Right cardiac atrium (tissue), 5 donors: ENCODE results near the gene PKNOX1. TPM values are rescaled to one million over a fixed set of nuclear protein-coding genes. Genes with fewer than 3 reads are reported as not detected.
"Not testable (repeated sequence)": the region's sequence is repeated elsewhere in the genome, so short reads cannot be mapped to it uniquely, and the experiment has no call there.

ENCODE experiments used
- ATAC-seq, 2 donors: fragments of 200-7000 bp; cut with Tn5 transposase; one replicate each; pipeline versions ENCODE4 v1.8.0 to v1.9.1; 2020; ENCODE audit warnings: moderate library complexity in 2 of 2, mild to moderate bottlenecking in 1 of 2
- DNase-seq, 3 donors: peaks; one replicate each; pipeline ENCODE4 v3.0.0-alpha.2; 2020
- H3K27ac ChIP-seq: one replicate; pipeline ENCODE4 v1.5.1; 2013; ENCODE audit warnings: mild to moderate bottlenecking, low read length, control low read depth, moderate library complexity
- H3K27me3 ChIP-seq: one replicate; pipeline ENCODE4 v1.6.1; 2013; ENCODE audit not compliant: control insufficient read depth, insufficient read depth
- H3K4me1 ChIP-seq: one replicate; pipeline ENCODE4 v1.6.1; 2013; ENCODE audit warnings: low read length; ENCODE audit not compliant: control insufficient read depth, insufficient read depth
- H3K4me3 ChIP-seq: one replicate; pipeline ENCODE4 v1.5.1; 2013; ENCODE audit warnings: low read length, control low read depth
- H3K9me3 ChIP-seq: one replicate; pipeline ENCODE4 v1.6.1; 2013; ENCODE audit warnings: low read length; ENCODE audit not compliant: control insufficient read depth
- WGBS: extraction: QIAGEN DNeasy Blood & Tissue Kit; methylation state at CpG from one replicate; pipeline ENCODE4 v1.1.7; 2013; 5-methylcytosine and 5-hydroxymethylcytosine counted together
- intact Hi-C, 4 donors: fragments of 100-400 bp; cut with DNase I; formaldehyde crosslinking; loops; one replicate each; pipeline versions ENCODE4 v1.11.0 to v1.14.0; 2022 to 2023
- polyA plus RNA-seq: library from polyadenylated mRNA; stranded (reverse); fragments of 200-250 nt; gene quantifications from one replicate; pipeline ENCODE4 v1.2.3, GENCODE V29; 2013
- total RNA-seq, 4 donors: library from RNA; stranded (reverse); fragmentation: NEBNext Ultra II Directional; extraction: Animal tissue kit (Norgen Biotek cat#: 25700); gene quantifications; one replicate each; pipeline ENCODE4 v1.2.1, GENCODE V29; 2021
- donor health status: healthy with polysubstance abuse.
- donor health status: DM: no; HTN: yes; CAD: no.
- donor health status: DM: no; HTN: no; CAD: no.
- donor health status: DM: no; HTN: yes; CAD: no; lungs with severe emphysema.
- donor health status: DM: yes; HTN: yes; CAD: no.

The PKNOX1 gene
- total and polyA plus RNA-seq, 5 donors: 3.7 to 9.0 (median 7.4) TPM

GRCh38 chr21:42958122-42958521, 16.2 kb upstream of the PKNOX1 start:
- intact Hi-C loops, H3K4me1 ChIP-seq, H3K9me3 ChIP-seq, H3K4me3 ChIP-seq, H3K27me3 ChIP-seq, DNase-seq, H3K27ac ChIP-seq, ATAC-seq: not testable (repeated sequence)
- WGBS: 81% methylated on average over 6 of the region's 6 CpGs

- no peaks in the 10 kb centered on the region for H3K27me3 ChIP-seq
- H3K4me1 ChIP-seq: no peaks in the 10 kb centered on the region
- DNase-seq: no peak
- ATAC-seq: no peak
- intact Hi-C loops: loop anchor here in 1 of 4 donors (10.0 kb wide), 1 partner anchor 45 kb away; no protein-coding TSS in a partner anchor
- H3K9me3 ChIP-seq: no peaks in the 10 kb centered on the region
- H3K4me3 ChIP-seq: no peak overlapping the region
- H3K27ac ChIP-seq: no peak overlapping the region
- WGBS: 83% methylated on average over 3 of the region's 3 CpGs
These were observed 14.6 kb upstream of the PKNOX1 start for GRCh38 chr21:42959728-42960127.

GRCh38 chr21:42962380-42963007, 11.9 kb upstream of the PKNOX1 start:
- Histone ChIP-seq H3K27me3 (no peaks in the 10 kb centered on the region), H3K4me1 (no peaks in the 10 kb centered on the region), H3K9me3 (no peaks in the 10 kb centered on the region), H3K4me3 (no peak overlapping the region), H3K27ac (no peak overlapping the region)
- DNase-seq (no peak), ATAC-seq (no peak)
- WGBS: 73% methylated on average over 4 of the region's 6 CpGs
- intact Hi-C loops: loop anchor here in 1 of 4 donors (10.0 kb wide), 1 partner anchor 48 kb away; no protein-coding TSS in a partner anchor

GRCh38 chr21:42964086-42964485, 10.3 kb upstream of the PKNOX1 start:
- Histone ChIP-seq H3K27ac (no peak overlapping the region), H3K4me1 (no peaks in the 10 kb centered on the region), H3K9me3 (no peaks in the 10 kb centered on the region), H3K27me3 (no peaks in the 10 kb centered on the region), H3K4me3 (no peak overlapping the region)
- 90% methylated on average over 9 of the region's 9 CpGs for WGBS
- ATAC-seq (no peak), DNase-seq (no peak)
- intact Hi-C loops: loop anchor here in 1 of 4 donors (10.0 kb wide), 1 partner anchor 49 kb away; no protein-coding TSS in a partner anchor

GRCh38 chr21:42964546-42965210, 9.7 kb upstream of the PKNOX1 start:
- H3K4me1 ChIP-seq: no peaks in the 10 kb centered on the region
- intact Hi-C loops: loop anchor here in 1 of 4 donors (10.0 kb wide), 1 partner anchor 50 kb away; no protein-coding TSS in a partner anchor
- no peak for ATAC-seq
- no peak overlapping the region for H3K27ac ChIP-seq
- no peak for DNase-seq
- H3K9me3 ChIP-seq: no peaks in the 10 kb centered on the region
- H3K4me3 ChIP-seq: no peak overlapping the region
- 90% methylated on average over 13 of the region's 13 CpGs for WGBS
- no peaks in the 10 kb centered on the region for H3K27me3 ChIP-seq

GRCh38 chr21:42965211-42965560, 9.2 kb upstream of the PKNOX1 start:
- Histone ChIP-seq H3K9me3 (no peaks in the 10 kb centered on the region), H3K4me3 (no peak overlapping the region), H3K4me1 (no peaks in the 10 kb centered on the region), H3K27me3 (no peaks in the 10 kb centered on the region), H3K27ac (no peak overlapping the region)
- DNase-seq (no peak), ATAC-seq (no peak)
- intact Hi-C loops: loop anchor here in 1 of 4 donors (10.0 kb wide), 1 partner anchor 50 kb away; no protein-coding TSS in a partner anchor
- 66% methylated on average over 3 of the region's 3 CpGs for WGBS

GRCh38 chr21:42967616-42968015, 6.7 kb upstream of the PKNOX1 start:
- not testable (repeated sequence) for DNase-seq, H3K4me1 ChIP-seq, H3K4me3 ChIP-seq, ATAC-seq, H3K27me3 ChIP-seq, H3K27ac ChIP-seq, H3K9me3 ChIP-seq
- 96% methylated on average over 9 of the region's 9 CpGs for WGBS
- intact Hi-C loops: loop anchor here in 1 of 4 donors (10.0 kb wide), 1 partner anchor 53 kb away; no protein-coding TSS in a partner anchor

- Histone ChIP-seq H3K27me3 (no peaks in the 10 kb centered on the region), H3K9me3 (no peaks in the 10 kb centered on the region), H3K4me3 (no peak overlapping the region), H3K4me1 (no peaks in the 10 kb centered on the region), H3K27ac (no peak overlapping the region)
- no peak for DNase-seq
- intact Hi-C loops: loop anchor here in 1 of 4 donors (10.0 kb wide), 1 partner anchor 54 kb away; no protein-coding TSS in a partner anchor
- WGBS: 43% methylated on average over 6 of the region's 6 CpGs
- ATAC-seq: no peak
These were observed 5.2 kb upstream of the PKNOX1 start for GRCh38 chr21:42969193-42969600.

- intact Hi-C loops: loop anchor here in 1 of 4 donors (10.0 kb wide), 1 partner anchor 56 kb away; no protein-coding TSS in a partner anchor
- Histone ChIP-seq H3K4me1 (no peaks in the 10 kb centered on the region), H3K27ac (no peak overlapping the region), H3K9me3 (no peaks in the 10 kb centered on the region), H3K27me3 (no peaks in the 10 kb centered on the region), H3K4me3 (no peak overlapping the region)
- 84% methylated on average over 7 of the region's 7 CpGs for WGBS
- ATAC-seq (no peak), DNase-seq (no peak)
These were observed 3.3 kb upstream of the PKNOX1 start for GRCh38 chr21:42970946-42971653.

GRCh38 chr21:42971897-42972275, 2.5 kb upstream of the PKNOX1 start:
- ATAC-seq (no peak), DNase-seq (no peak)
- Histone ChIP-seq H3K4me3 (no peak overlapping the region), H3K4me1 (no peaks in the 10 kb centered on the region), H3K27me3 (no peaks in the 10 kb centered on the region), H3K9me3 (no peaks in the 10 kb centered on the region), H3K27ac (no peak overlapping the region)
- intact Hi-C loops: loop anchor here in 1 of 4 donors (10.0 kb wide), 1 partner anchor 57 kb away; no protein-coding TSS in a partner anchor
- 64% methylated on average over 3 of the region's 3 CpGs for WGBS
